DMS114 treated with DMSO at 0.1 percent for 48 hours (cell line): ENCODE results near the gene KRTAP4-12.
"Not testable (repeated sequence)": the region's sequence is repeated elsewhere in the genome, so short reads cannot be mapped to it uniquely, and the experiment has no call there.

ENCODE experiments used
- DNase-seq: peaks from one replicate; lab custom pipeline; 2025; ENCODE audit not compliant: unreplicated experiment; lab: John Stamatoyannopoulos, UW

Gene KRTAP4-12

GRCh38 chr17:41096055-41096454, 27.9 kb downstream of the KRTAP4-12 start:
- no peak for DNase-seq

DNA sequence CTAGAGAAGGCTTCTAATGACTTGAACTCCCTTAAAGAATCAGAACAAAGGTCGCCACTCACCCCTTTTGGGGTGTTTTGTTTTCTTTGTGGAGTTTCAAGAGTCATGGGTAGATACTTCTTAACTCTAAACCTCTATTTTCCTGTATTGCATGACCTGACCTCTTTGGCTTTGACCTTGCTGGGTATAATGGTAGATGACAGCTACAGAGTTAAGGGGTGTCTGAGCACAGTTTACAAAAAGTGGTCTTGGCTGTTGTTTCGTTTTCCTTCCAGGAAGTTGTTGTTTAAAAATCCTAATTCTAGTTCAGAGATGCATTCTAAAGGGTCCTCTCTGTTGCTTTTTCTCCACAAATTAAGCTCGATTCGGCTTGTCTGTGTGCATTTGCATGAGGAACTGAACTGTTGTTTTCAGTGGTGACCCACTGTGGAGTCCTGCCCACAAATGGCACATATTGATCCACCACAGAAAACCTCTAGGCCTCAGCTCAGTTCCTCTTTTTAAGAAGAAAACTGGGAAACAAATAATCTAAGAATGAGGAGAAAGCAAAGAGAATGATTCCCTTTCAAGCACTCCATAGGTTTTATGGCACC, 35.1 kb downstream of the KRTAP4-12 start:
- not testable (repeated sequence) for DNase-seq

- not testable (repeated sequence) for DNase-seq
Observed at GRCh38 chr17:41084100-41084856, 39.7 kb downstream of the KRTAP4-12 start, which contains the start of gene KRTAP4-7. Gene KRTAP4-7 (plus strand): TSS chr17:41084150. CDS start chr17:41084207, 57 bp downstream.

- DNase-seq = not testable (repeated sequence)
Observed at GRCh38 chr17:41083427-41083826, 40.6 kb downstream of the KRTAP4-12 start.

DNA sequence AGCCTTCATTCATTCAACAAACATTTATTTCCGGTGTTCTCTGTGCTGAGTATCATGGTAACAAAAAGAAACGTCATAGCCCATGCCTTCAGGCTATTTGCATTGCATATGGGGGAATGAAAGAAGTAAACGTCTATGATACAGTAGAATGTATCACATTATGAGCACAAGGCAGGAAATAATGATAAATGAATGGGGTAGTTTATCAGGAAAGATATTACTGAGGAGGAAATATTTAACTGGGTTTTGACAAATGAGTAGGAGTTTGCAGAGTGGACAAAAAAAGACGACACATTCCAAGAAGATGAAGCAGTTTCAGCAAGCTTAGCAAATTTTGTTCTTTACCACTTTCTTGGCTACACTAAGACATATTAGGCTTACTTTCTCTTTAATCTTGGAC, 41.4 kb downstream of the KRTAP4-12 start:
- DNase-seq = no peak

DNA sequence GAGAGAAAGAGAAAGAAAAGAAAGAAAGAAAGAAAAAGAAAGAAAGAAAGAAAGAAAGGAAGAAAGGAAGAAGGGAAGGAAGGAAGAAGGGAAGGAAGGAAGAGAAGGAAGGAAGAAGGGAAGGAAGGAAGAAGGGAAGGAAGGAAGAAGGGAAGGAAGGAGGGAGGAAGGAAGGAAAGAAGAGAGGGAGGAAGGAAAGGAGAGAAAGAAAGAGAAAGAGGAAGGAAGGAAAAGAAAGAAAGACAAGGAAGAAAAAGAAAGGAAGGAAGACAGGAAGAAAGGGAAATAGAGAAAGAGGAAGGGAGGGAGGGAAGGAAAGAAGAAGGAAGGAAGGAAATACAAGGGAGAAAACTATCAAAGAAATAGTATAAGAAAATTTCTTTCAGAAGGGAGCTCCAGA, 47.2 kb downstream of the KRTAP4-12 start:
- DNase-seq = no peak

GRCh38 chr17:41073676-41074075, 50.3 kb downstream of the KRTAP4-12 start:
- DNase-seq = no peak
